ENCODE data around the gene FAM118B.

The FAM118B gene

DNA sequence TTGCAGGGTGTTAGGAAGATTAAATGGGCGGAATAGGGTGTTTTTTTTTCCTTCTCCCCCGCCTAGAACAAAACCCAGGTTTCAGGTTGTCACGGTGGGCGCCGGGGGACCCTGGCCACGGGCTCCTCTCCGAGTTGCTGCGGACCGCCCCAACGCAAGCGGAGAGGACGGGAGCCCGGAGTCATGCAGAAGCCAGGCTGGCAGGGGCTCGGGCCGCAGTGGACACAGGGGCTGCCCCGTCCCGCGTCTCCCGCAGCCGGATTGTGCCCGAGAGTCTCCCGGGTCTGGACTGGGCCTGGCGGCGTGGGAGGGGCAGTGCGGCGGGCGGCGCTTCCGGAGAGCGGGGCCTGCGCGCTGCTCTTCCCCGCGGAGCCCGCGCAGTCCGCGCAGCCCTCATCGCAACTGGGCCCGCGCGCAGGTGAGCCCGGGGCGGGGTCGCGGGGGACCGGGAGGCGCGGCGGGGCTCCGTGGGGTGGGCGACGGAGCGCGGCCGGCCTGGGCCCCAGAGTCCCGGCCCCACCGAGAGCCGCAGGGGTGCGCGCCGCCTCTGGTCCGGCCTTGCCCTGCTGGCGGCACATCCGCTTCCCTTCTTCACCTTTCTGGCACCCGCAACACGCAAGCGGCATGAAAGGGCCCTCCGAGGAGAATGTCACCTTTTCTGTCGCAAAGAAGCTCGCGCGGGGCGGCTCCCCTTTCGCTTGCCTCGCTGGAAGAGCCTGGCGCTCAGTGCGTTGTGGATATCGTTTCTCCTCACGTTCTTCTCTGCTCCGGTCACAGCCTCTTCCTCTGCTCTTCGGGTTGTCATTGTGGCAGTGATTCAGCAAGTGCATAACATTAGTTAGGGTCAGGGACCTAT is 71.4 kb downstream of the FAM118B start, which contains the start of gene TIRAP:
TIRAP (plus strand) TSS at position 358 of the 856 bp plus-strand sequence. CDS start 7,802 bp downstream, outside the sequence.
- no peak for TF ChIP-seq CTCF (conservative IDR thresholded peaks at IDR 0.05; ENCODE audit: low read length)
- TF ChIP-seq EZH2phosphoT487 (IDR thresholded peaks at IDR 0.05; ENCODE audit: borderline replicate concordance), result no peak
- peak within 1 kb of the TSS; percentile 93 for H2AFZ ChIP-seq (ENCODE audit: low read length)
- H4K20me1 ChIP-seq (ENCODE audit: insufficient read depth, low read length, poor library complexity, severe bottlenecking), result no peaks in the 10 kb centered on the region
- peak within 1 kb of the TSS; percentile 66 for H3K9ac ChIP-seq (ENCODE audit: low read depth, low read length, poor library complexity, severe bottlenecking)
- peaks cover 10% of the 10 kb centered on the region; the same call in 1 of the 2 replicates for H3K79me2 ChIP-seq (ENCODE audit: insufficient read depth, low read length)
- H3K27me3 ChIP-seq (ENCODE audit: insufficient read depth, low read length, poor library complexity, severe bottlenecking), result no peaks in the 10 kb centered on the region
- no peaks in the 10 kb centered on the region for H3K9me2 ChIP-seq (replicated peaks; ENCODE audit: low read depth, low read length)
- H3K9me3 ChIP-seq (ENCODE audit: insufficient read depth, low read depth, low read length), result no peaks in the 10 kb centered on the region
- H3K4me3 ChIP-seq (ENCODE audit: low read length, poor library complexity, severe bottlenecking), result peak within 1 kb of the TSS; percentile 84
- peak within 1 kb of the TSS; percentile 94 for H3K4me2 ChIP-seq (ENCODE audit: low read depth, low read length, poor library complexity, severe bottlenecking)
- no peaks in the 10 kb centered on the region for H3F3A ChIP-seq (ENCODE audit: low read depth)
- H3K4me1 ChIP-seq (ENCODE audit: insufficient read depth, low read length, poor library complexity, severe bottlenecking), result peaks cover 11% of the 10 kb centered on the region
- H3K36me3 ChIP-seq (ENCODE audit: insufficient read depth, low read length), result no peaks in the 10 kb centered on the region

- Histone ChIP-seq H3K9me3 (ENCODE audit: insufficient read depth, low read depth, low read length) (no peaks in the 10 kb centered on the region), H3K4me3 (ENCODE audit: low read length, poor library complexity, severe bottlenecking) (no peak overlapping the region), H2AFZ (ENCODE audit: low read length) (no peak overlapping the region), H3K4me1 (ENCODE audit: insufficient read depth, low read length, poor library complexity, severe bottlenecking) (peaks cover 11% of the 10 kb centered on the region), H3K9me2 (replicated peaks; ENCODE audit: low read depth, low read length) (no peaks in the 10 kb centered on the region), H3K79me2 (ENCODE audit: insufficient read depth, low read length) (peaks cover 10% of the 10 kb centered on the region; the same call in 1 of the 2 replicates), H4K20me1 (ENCODE audit: insufficient read depth, low read length, poor library complexity, severe bottlenecking) (no peaks in the 10 kb centered on the region), H3K27me3 (ENCODE audit: insufficient read depth, low read length, poor library complexity, severe bottlenecking) (no peaks in the 10 kb centered on the region), H3K9ac (ENCODE audit: low read depth, low read length, poor library complexity, severe bottlenecking) (no peak overlapping the region), H3K36me3 (ENCODE audit: insufficient read depth, low read length) (no peaks in the 10 kb centered on the region), H3F3A (ENCODE audit: low read depth) (no peaks in the 10 kb centered on the region), H3K4me2 (ENCODE audit: low read depth, low read length, poor library complexity, severe bottlenecking) (no peak overlapping the region)
- no peak for TF ChIP-seq CTCF (conservative IDR thresholded peaks at IDR 0.05; ENCODE audit: low read length)
- TF ChIP-seq EZH2phosphoT487 (IDR thresholded peaks at IDR 0.05; ENCODE audit: borderline replicate concordance), result no peak
Observed at GRCh38 chr11:126284829-126285228, 73.2 kb downstream of the FAM118B start.

DNA sequence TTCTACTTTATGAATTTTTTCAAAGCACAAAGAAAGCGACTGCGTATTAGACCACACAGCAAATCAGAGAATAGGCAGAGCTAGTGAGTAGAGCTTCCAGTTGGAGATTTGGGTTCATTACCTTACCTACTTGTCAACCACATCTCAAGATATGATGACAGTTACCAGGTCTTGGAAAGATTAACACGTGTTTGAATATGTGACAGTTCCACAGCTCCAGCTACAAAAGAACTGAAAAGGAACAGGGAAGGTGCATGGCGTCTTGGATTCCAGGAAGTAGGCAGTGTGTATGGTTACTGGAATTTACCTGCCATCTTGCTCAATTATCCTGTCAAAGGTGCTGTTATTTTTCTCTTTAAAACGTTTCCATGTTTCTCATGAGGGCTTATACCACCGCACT is 76.7 kb downstream of the FAM118B start:
- Histone ChIP-seq H3K4me2 (ENCODE audit: low read depth, low read length, poor library complexity, severe bottlenecking) (no peak overlapping the region), H3K9me3 (ENCODE audit: insufficient read depth, low read depth, low read length) (no peaks in the 10 kb centered on the region), H3K36me3 (ENCODE audit: insufficient read depth, low read length) (no peaks in the 10 kb centered on the region), H3F3A (ENCODE audit: low read depth) (no peaks in the 10 kb centered on the region), H3K27me3 (ENCODE audit: insufficient read depth, low read length, poor library complexity, severe bottlenecking) (no peaks in the 10 kb centered on the region), H3K4me3 (ENCODE audit: low read length, poor library complexity, severe bottlenecking) (no peak overlapping the region), H3K4me1 (ENCODE audit: insufficient read depth, low read length, poor library complexity, severe bottlenecking) (peaks cover 6% of the 10 kb centered on the region), H3K9me2 (replicated peaks; ENCODE audit: low read depth, low read length) (no peaks in the 10 kb centered on the region), H2AFZ (ENCODE audit: low read length) (no peak overlapping the region), H3K79me2 (ENCODE audit: insufficient read depth, low read length) (peaks cover 10% of the 10 kb centered on the region; the same call in 1 of the 2 replicates), H4K20me1 (ENCODE audit: insufficient read depth, low read length, poor library complexity, severe bottlenecking) (no peaks in the 10 kb centered on the region), H3K9ac (ENCODE audit: low read depth, low read length, poor library complexity, severe bottlenecking) (no peak overlapping the region)
- TF ChIP-seq EZH2phosphoT487 (IDR thresholded peaks at IDR 0.05; ENCODE audit: borderline replicate concordance), result no peak
- no peak for TF ChIP-seq CTCF (conservative IDR thresholded peaks at IDR 0.05; ENCODE audit: low read length)

Data from Loucy (cell line).